ENCODE measurements around the gene OBSCN.

The OBSCN gene

DNA sequence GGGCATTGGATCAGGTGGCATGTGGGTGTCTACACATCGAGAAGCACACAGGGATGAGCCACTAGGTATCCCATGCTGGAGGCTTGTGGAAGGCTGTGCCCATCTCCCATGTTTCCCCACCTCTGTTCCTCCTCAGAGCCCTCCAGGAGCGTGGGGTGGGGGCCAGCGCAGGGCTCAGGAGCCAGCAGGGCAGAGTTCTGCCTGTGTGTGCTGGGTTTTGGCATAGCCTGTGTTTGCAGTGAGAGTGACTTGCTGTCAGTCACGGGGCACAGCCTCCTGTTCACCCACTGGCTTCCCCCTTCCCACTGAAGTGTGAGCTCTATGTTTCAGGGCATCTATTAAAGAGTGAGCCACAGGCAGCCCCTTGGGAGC, 31.8 kb upstream of the OBSCN start:
- no peak for DNase-seq (ENCODE audit: low read depth in 1 of 2, low spot score in 1 of 2)
- TF ChIP-seq POLR2AphosphoS5 (IDR thresholded peaks at IDR 0.05; ENCODE audit: low read depth) = no peak

DNA sequence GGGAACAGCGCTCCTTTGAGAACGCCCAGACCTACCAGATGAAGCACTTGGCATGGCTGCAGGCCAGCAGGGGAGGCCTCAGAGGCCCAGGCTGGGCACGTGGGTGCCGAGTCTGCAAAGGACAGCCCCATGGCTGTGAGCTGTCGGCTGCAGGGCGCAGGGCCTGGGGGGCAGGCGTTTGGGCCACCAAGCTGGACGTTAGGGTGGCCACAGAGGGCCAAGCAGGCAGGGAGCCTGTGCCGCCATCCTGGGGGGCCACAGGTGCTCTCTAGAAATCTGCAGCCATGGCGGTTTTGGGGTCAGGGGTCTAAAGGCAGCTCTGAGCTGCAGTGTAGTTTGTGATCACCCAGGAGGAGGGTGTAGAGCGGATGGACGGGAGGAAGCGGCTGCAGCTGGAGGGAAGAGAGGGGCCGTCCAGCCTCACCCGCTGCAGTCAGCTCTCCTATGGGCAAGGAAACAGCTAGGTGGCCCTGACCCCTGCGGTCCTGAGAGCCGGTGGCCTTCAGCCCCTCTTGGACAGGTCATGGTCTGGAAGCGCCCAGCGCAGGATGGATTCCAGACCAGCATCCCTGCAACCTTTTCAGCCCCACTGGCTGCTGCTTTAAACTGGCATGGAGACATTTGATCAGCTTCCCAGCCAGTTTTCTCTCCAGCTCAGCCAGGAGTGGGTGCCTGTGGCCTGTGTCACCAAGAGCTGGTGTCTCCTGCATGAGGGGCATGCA, 31.2 kb upstream of the OBSCN start:
- Histone ChIP-seq H3K27ac (replicated peaks) (no peak overlapping the region), H3K4me3 (replicated peaks; ENCODE audit: insufficient read depth, low read length) (no peak overlapping the region), H3K27me3 (ENCODE audit: insufficient read depth, poor library complexity, severe bottlenecking) (no peaks in the 10 kb centered on the region)
- TF ChIP-seq, protein P1, sequence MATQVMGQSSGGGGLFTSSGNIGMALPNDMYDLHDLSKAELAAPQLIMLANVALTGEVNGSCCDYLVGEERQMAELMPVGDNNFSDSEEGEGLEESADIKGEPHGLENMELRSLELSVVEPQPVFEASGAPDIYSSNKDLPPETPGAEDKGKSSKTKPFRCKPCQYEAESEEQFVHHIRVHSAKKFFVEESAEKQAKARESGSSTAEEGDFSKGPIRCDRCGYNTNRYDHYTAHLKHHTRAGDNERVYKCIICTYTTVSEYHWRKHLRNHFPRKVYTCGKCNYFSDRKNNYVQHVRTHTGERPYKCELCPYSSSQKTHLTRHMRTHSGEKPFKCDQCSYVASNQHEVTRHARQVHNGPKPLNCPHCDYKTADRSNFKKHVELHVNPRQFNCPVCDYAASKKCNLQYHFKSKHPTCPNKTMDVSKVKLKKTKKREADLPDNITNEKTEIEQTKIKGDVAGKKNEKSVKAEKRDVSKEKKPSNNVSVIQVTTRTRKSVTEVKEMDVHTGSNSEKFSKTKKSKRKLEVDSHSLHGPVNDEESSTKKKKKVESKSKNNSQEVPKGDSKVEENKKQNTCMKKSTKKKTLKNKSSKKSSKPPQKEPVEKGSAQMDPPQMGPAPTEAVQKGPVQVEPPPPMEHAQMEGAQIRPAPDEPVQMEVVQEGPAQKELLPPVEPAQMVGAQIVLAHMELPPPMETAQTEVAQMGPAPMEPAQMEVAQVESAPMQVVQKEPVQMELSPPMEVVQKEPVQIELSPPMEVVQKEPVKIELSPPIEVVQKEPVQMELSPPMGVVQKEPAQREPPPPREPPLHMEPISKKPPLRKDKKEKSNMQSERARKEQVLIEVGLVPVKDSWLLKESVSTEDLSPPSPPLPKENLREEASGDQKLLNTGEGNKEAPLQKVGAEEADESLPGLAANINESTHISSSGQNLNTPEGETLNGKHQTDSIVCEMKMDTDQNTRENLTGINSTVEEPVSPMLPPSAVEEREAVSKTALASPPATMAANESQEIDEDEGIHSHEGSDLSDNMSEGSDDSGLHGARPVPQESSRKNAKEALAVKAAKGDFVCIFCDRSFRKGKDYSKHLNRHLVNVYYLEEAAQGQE (IDR thresholded peaks at IDR 0.05; ENCODE audit: insufficient replicate concordance, low read depth) = no peak
- TF ChIP-seq POLR2AphosphoS5 (IDR thresholded peaks at IDR 0.05; ENCODE audit: low read depth) (no peak), GABPA (IDR thresholded peaks at IDR 0.05; ENCODE audit: low read depth) (no peak), SPI1 (IDR thresholded peaks at IDR 0.05; ENCODE audit: borderline replicate concordance, low read depth) (no peak)
- DNase-seq (ENCODE audit: low read depth in 1 of 2, low spot score in 1 of 2) = no peak

More for the DNA sequence above, 31.8 kb upstream of the OBSCN start:
- Histone ChIP-seq H3K27me3 (ENCODE audit: insufficient read depth, poor library complexity, severe bottlenecking) (no peaks in the 10 kb centered on the region), H3K27ac (replicated peaks) (no peak overlapping the region), H3K4me3 (replicated peaks; ENCODE audit: insufficient read depth, low read length) (no peak overlapping the region)

DNA sequence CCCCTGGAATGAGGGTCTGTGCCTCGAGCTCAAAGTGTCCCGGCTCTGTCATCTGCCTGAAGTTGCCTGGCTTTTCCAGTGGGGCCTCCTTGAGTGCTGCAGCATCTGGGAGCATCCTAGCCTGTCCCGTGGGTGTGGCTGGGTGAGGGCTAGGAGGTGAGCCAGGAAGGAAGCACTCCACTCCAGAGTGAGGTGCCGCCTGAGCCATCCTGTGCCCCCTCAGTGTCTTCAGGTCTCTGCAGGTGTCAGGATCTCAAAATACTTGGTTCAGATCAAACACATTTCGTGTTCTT, 30.7 kb upstream of the OBSCN start:
- Histone ChIP-seq H3K27me3 (ENCODE audit: insufficient read depth, poor library complexity, severe bottlenecking) (no peaks in the 10 kb centered on the region), H3K27ac (replicated peaks) (no peak overlapping the region), H3K4me3 (replicated peaks; ENCODE audit: insufficient read depth, low read length) (no peak overlapping the region)
- no peak for TF ChIP-seq SPI1 (IDR thresholded peaks at IDR 0.05; ENCODE audit: borderline replicate concordance, low read depth)
- DNase-seq (ENCODE audit: low read depth in 1 of 2, low spot score in 1 of 2) = no peak

DNA sequence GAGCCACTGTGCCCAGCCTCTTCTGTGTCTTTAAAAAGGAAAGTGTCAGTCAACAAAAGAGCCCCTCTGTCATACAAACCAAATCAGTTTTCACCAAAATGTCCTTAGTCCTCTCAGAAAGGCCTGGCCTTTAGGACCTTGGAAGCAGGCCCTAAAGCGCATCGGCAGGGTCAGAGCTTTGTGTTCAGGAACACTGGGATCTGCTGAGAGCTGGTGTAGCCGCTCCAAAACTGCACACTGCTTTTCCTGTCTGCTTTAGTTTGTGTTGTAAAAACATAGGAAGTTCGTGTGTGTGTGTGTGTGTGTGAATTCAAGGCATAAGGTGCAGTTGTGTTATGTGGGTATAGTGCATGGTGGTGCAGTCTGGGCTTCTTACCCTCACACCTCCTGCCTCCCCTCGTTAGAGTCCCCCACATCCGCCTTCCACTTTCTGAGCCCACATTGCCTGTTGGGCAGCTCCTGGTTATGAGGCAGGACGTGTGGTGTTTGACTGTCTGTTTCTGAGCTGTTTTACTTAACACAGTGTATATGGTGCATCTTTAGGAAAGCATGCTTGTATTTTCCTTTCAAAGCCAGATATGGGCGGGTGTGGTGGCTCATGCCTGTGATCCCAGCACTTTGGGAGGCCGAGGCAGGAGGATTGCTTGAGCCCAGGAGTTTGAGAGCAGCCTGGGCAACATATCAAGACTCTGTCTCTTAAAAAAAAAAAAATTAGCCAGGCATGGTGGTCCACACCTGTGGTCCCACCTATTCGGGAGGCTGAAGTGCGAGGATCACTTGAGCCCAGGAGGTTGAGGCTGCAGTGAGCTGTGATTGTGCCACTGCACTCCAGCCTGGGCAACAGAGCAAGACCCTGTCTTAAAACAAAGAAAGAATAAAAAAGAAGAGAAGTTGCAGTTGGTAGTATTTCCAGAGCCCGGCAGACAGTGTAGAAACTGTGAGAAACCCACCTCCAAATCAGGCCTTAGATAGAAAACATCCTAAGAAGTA, 29.8 kb upstream of the OBSCN start:
- Histone ChIP-seq H3K27ac (replicated peaks) (no peak overlapping the region), H3K4me3 (replicated peaks; ENCODE audit: insufficient read depth, low read length) (no peak overlapping the region), H3K27me3 (ENCODE audit: insufficient read depth, poor library complexity, severe bottlenecking) (no peaks in the 10 kb centered on the region)
- no peak for TF ChIP-seq GABPA (IDR thresholded peaks at IDR 0.05; ENCODE audit: low read depth)
- TF ChIP-seq, protein P2, sequence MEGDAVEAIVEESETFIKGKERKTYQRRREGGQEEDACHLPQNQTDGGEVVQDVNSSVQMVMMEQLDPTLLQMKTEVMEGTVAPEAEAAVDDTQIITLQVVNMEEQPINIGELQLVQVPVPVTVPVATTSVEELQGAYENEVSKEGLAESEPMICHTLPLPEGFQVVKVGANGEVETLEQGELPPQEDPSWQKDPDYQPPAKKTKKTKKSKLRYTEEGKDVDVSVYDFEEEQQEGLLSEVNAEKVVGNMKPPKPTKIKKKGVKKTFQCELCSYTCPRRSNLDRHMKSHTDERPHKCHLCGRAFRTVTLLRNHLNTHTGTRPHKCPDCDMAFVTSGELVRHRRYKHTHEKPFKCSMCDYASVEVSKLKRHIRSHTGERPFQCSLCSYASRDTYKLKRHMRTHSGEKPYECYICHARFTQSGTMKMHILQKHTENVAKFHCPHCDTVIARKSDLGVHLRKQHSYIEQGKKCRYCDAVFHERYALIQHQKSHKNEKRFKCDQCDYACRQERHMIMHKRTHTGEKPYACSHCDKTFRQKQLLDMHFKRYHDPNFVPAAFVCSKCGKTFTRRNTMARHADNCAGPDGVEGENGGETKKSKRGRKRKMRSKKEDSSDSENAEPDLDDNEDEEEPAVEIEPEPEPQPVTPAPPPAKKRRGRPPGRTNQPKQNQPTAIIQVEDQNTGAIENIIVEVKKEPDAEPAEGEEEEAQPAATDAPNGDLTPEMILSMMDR (IDR thresholded peaks at IDR 0.05; ENCODE audit: insufficient read depth, low read length) = no peak
- TF ChIP-seq SPI1 (IDR thresholded peaks at IDR 0.05; ENCODE audit: borderline replicate concordance, low read depth) = no peak
- no peak for TF ChIP-seq POLR2AphosphoS5 (IDR thresholded peaks at IDR 0.05; ENCODE audit: low read depth)
- TF ChIP-seq, protein P1 (IDR thresholded peaks at IDR 0.05; ENCODE audit: insufficient replicate concordance, low read depth) = no peak
- no peak for DNase-seq (ENCODE audit: low read depth in 1 of 2, low spot score in 1 of 2)

All from HL-60 (cell line).